Tibial nerve (tissue), 4 donors: Measurements from ENCODE around the gene NTF3.

Source experiments
- CTCF ChIP-seq, 5 experiments: fragments of 200-600 bp in 3 of 5; fragments of 450-650 bp in 2 of 5; sonication (generic) in 3 of 5; IDR thresholded peaks; one replicate each; pipeline ENCODE4 v1.5.1; 2016 to 2019; ENCODE audit warnings: antibody characterized with exemption in 5 of 5, mild to moderate bottlenecking in 3 of 5, moderate library complexity in 2 of 5
- EP300 ChIP-seq, 2 donors: sonication (generic); formaldehyde crosslinking; IDR thresholded peaks; one replicate each; pipeline ENCODE4 v1.6.1; 2017; ENCODE audit warnings: antibody characterized with exemption in 2 of 2, mild to moderate bottlenecking in 1 of 2
- POLR2A ChIP-seq, 2 donors: fragments of 450-650 bp; IDR thresholded peaks; one replicate each; pipeline ENCODE4 v1.6.1; 2017; ENCODE audit warnings: antibody characterized with exemption in 2 of 2, mild to moderate bottlenecking in 2 of 2, moderate library complexity in 2 of 2

GRCh38 chr12:5499566-5500330 is 67.8 kb downstream of the NTF3 start:
- TF ChIP-seq POLR2A (IDR thresholded peaks at IDR 0.05) (no peak), CTCF (IDR thresholded peaks at IDR 0.05) (no peak), EP300 (IDR thresholded peaks at IDR 0.05) (no peak)
